HEK293 (cell line): ENCODE data around the gene LY86.

ENCODE experiments used
- CTCF ChIP-seq: fragments of 450-650 bp; formaldehyde crosslinking; IDR thresholded peaks from 2 replicates; pipeline ENCODE4 v1.5.1; 2016; ENCODE audit warnings: missing biosample characterization, missing genetic modification characterization
- ZNF274 ChIP-seq, 2 experiments: fragments of 200-500 bp in 1 of 2; fragments of 450-650 bp in 1 of 2; sonication (Bioruptor generic) in 1 of 2; formaldehyde crosslinking in 1 of 2; IDR thresholded peaks; 2 replicates each; pipeline versions ENCODE4 v1.5.1 to v1.6.1; 2014 to 2016; ENCODE audit warnings: borderline replicate concordance in 1 of 2, inconsistent platforms in 1 of 2, low read length in 1 of 2, missing biosample characterization in 1 of 2, missing genetic modification characterization in 1 of 2
- TF ChIP-seq, protein P1 (sequence below): fragments of 450-650 bp; formaldehyde crosslinking; IDR thresholded peaks from 2 replicates; pipeline ENCODE4 v1.5.1; 2016; ENCODE audit warnings: missing biosample characterization, missing genetic modification characterization

GRCh38 chr6:6603317-6603716, 14.8 kb downstream of the LY86 start:
- TF ChIP-seq, protein P1, sequence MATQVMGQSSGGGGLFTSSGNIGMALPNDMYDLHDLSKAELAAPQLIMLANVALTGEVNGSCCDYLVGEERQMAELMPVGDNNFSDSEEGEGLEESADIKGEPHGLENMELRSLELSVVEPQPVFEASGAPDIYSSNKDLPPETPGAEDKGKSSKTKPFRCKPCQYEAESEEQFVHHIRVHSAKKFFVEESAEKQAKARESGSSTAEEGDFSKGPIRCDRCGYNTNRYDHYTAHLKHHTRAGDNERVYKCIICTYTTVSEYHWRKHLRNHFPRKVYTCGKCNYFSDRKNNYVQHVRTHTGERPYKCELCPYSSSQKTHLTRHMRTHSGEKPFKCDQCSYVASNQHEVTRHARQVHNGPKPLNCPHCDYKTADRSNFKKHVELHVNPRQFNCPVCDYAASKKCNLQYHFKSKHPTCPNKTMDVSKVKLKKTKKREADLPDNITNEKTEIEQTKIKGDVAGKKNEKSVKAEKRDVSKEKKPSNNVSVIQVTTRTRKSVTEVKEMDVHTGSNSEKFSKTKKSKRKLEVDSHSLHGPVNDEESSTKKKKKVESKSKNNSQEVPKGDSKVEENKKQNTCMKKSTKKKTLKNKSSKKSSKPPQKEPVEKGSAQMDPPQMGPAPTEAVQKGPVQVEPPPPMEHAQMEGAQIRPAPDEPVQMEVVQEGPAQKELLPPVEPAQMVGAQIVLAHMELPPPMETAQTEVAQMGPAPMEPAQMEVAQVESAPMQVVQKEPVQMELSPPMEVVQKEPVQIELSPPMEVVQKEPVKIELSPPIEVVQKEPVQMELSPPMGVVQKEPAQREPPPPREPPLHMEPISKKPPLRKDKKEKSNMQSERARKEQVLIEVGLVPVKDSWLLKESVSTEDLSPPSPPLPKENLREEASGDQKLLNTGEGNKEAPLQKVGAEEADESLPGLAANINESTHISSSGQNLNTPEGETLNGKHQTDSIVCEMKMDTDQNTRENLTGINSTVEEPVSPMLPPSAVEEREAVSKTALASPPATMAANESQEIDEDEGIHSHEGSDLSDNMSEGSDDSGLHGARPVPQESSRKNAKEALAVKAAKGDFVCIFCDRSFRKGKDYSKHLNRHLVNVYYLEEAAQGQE (tag by site-specific recombination): no peak
- TF ChIP-seq ZNF274 (IDR thresholded peaks at IDR 0.05; ENCODE audit: low read length) (no peak), ZNF274 (tag by site-specific recombination; IDR thresholded peaks at IDR 0.05; ENCODE audit: borderline replicate concordance) (no peak), CTCF (tag by site-specific recombination) (no peak)
